ENCODE measurements around the gene MTHFR. TPM values are rescaled to one million over a fixed set of nuclear protein-coding genes. Genes with fewer than 3 reads are reported as not detected.

MTHFR gene
- total RNA-seq, 1 donor from 2014 or later: 29.2 TPM

- Mint-ChIP-seq H3K4me3 (ENCODE audit: low read depth) (no peak overlapping the region), H3K27ac (no peak overlapping the region), H3K27me3 (no peaks in the 10 kb centered on the region), H3K4me1 (ENCODE audit: low read depth) (peaks cover 14% of the 10 kb centered on the region), H3K36me3 (ENCODE audit: insufficient read depth) (peaks cover 8% of the 10 kb centered on the region), H3K9me3 (ENCODE audit: low read depth) (no peaks in the 10 kb centered on the region)
- DNase-seq (ENCODE audit: low spot score, unreplicated experiment): no peak
- TF ChIP-seq CTCF (IDR thresholded peaks at IDR 0.05; ENCODE audit: unreplicated experiment): no peak
Measured at GRCh38 chr1:11799099-11799498, 6.7 kb downstream of the MTHFR start.

- Mint-ChIP-seq H3K27me3 (no peaks in the 10 kb centered on the region), H3K4me3 (ENCODE audit: low read depth) (no peak overlapping the region), H3K36me3 (ENCODE audit: insufficient read depth) (peaks cover 8% of the 10 kb centered on the region), H3K4me1 (ENCODE audit: low read depth) (peaks cover 3% of the 10 kb centered on the region), H3K9me3 (ENCODE audit: low read depth) (no peaks in the 10 kb centered on the region), H3K27ac (no peak overlapping the region)
- DNase-seq (ENCODE audit: low spot score, unreplicated experiment): no peak
- TF ChIP-seq CTCF (IDR thresholded peaks at IDR 0.05; ENCODE audit: unreplicated experiment): no peak
Measured at GRCh38 chr1:11797525-11798216, 8.1 kb downstream of the MTHFR start.

- no peak for TF ChIP-seq CTCF (IDR thresholded peaks at IDR 0.05; ENCODE audit: unreplicated experiment)
- no peaks in the 10 kb centered on the region for H3K4me1 Mint-ChIP-seq (ENCODE audit: low read depth)
- H3K9me3 Mint-ChIP-seq (ENCODE audit: low read depth): no peaks in the 10 kb centered on the region
- no peak overlapping the region for H3K4me3 Mint-ChIP-seq (ENCODE audit: low read depth)
- H3K27me3 Mint-ChIP-seq: no peaks in the 10 kb centered on the region
- H3K36me3 Mint-ChIP-seq (ENCODE audit: insufficient read depth): peaks cover 14% of the 10 kb centered on the region
- DNase-seq (ENCODE audit: low spot score, unreplicated experiment): no peak
- no peak overlapping the region for H3K27ac Mint-ChIP-seq
Measured at GRCh38 chr1:11796036-11796828, 9.5 kb downstream of the MTHFR start.

GRCh38 chr1:11795238-11795890, 10.4 kb downstream of the MTHFR start:
- no peaks in the 10 kb centered on the region for H3K4me1 Mint-ChIP-seq (ENCODE audit: low read depth)
- no peak for TF ChIP-seq CTCF (IDR thresholded peaks at IDR 0.05; ENCODE audit: unreplicated experiment)
- no peaks in the 10 kb centered on the region for H3K9me3 Mint-ChIP-seq (ENCODE audit: low read depth)
- H3K27me3 Mint-ChIP-seq: no peaks in the 10 kb centered on the region
- H3K27ac Mint-ChIP-seq: no peak overlapping the region
- no peak for DNase-seq (ENCODE audit: low spot score, unreplicated experiment)
- peaks cover 18% of the 10 kb centered on the region for H3K36me3 Mint-ChIP-seq (ENCODE audit: insufficient read depth)
- no peak overlapping the region for H3K4me3 Mint-ChIP-seq (ENCODE audit: low read depth)

GRCh38 chr1:11794446-11795237, 11.1 kb downstream of the MTHFR start:
- no peak for TF ChIP-seq CTCF (IDR thresholded peaks at IDR 0.05; ENCODE audit: unreplicated experiment)
- no peak for DNase-seq (ENCODE audit: low spot score, unreplicated experiment)
- Mint-ChIP-seq H3K36me3 (ENCODE audit: insufficient read depth) (peaks cover 15% of the 10 kb centered on the region), H3K4me3 (ENCODE audit: low read depth) (no peak overlapping the region), H3K27ac (no peak overlapping the region), H3K4me1 (ENCODE audit: low read depth) (no peaks in the 10 kb centered on the region), H3K27me3 (no peaks in the 10 kb centered on the region), H3K9me3 (ENCODE audit: low read depth) (no peaks in the 10 kb centered on the region)
